ENCODE data around the gene NKTR. TPM values are rescaled to one million over a fixed set of nuclear protein-coding genes. Genes with fewer than 3 reads are reported as not detected.

NKTR gene
- total and polyA plus RNA-seq, 2 of the 13 experiments (the other 11 are each of a cell fraction or from before 2014, with no cell fraction given), result 41.3 to 59.6 TPM

- TF ChIP-seq SKIL (CRISPR knock-in tag; IDR thresholded peaks at IDR 0.05; ENCODE audit: borderline replicate concordance) (peak; percentile 64), JUN (CRISPR knock-in tag; IDR thresholded peaks at IDR 0.05) (no peak), REXO4 (CRISPR knock-in tag; IDR thresholded peaks at IDR 0.05; ENCODE audit: borderline replicate concordance) (no peak), MBNL3 (CRISPR knock-in tag; conservative IDR thresholded peaks at IDR 0.05) (no peak), RORA (CRISPR knock-in tag; IDR thresholded peaks at IDR 0.05) (no peak), PTBP1 (IDR thresholded peaks at IDR 0.05; ENCODE audit: low read depth, low read length, poor library complexity, severe bottlenecking) (no peak), ZGPAT (CRISPR knock-in tag; IDR thresholded peaks at IDR 0.05) (peak; percentile 61; the same call in 1 of the 2 replicates), STAG1 (CRISPR knock-in tag; IDR thresholded peaks at IDR 0.05) (no peak), MXD1 (CRISPR knock-in tag; IDR thresholded peaks at IDR 0.05) (peak; percentile 61), ZBTB46 (CRISPR knock-in tag; IDR thresholded peaks at IDR 0.05; ENCODE audit: borderline replicate concordance) (no peak), PHF20 (CRISPR knock-in tag; IDR thresholded peaks at IDR 0.05) (peak; percentile 73), ZHX1 (CRISPR knock-in tag; IDR thresholded peaks at IDR 0.05; ENCODE audit: low read depth) (peak; percentile 43), TBX3 (IDR thresholded peaks at IDR 0.05; ENCODE audit: borderline replicate concordance) (peak; percentile 90; the same call in 1 of the 2 replicates)
Observed at GRCh38 chr3:42600111-42600957, at the start of gene NKTR (continued).
